K562 (cell line): ENCODE measurements around the gene CSNK1G1. TPM values are rescaled to one million over a fixed set of nuclear protein-coding genes. Genes with fewer than 3 reads are reported as not detected.

Source experiments
- CBFA2T2 ChIP-seq: fragments of 450-650 bp; conservative IDR thresholded peaks from 2 replicates; pipeline ENCODE4 v1.6.1; 2017; ENCODE audit warnings: mild to moderate bottlenecking
- CEBPB ChIP-seq: fragments of 450-650 bp; IDR thresholded peaks from 2 replicates; pipeline ENCODE4 v1.6.1; 2016; ENCODE audit warnings: missing genetic modification characterization, missing compliant biosample characterization
- ESRRA ChIP-seq: fragments of 450-650 bp; IDR thresholded peaks from 2 replicates; pipeline ENCODE4 v1.6.1; 2014; ENCODE audit warnings: low read depth, mild to moderate bottlenecking, moderate library complexity, borderline replicate concordance
- HMGN3 ChIP-seq: IDR thresholded peaks from 2 replicates; pipeline ENCODE4 v1.6.1; 2011; ENCODE audit warnings: borderline replicate concordance, low read depth, mild to moderate bottlenecking, mixed read lengths, low read length; ENCODE audit not compliant: insufficient read length; ENCODE audit errors: extremely low read depth
- KDM2B ChIP-seq: fragments of 250-450 bp; sonication (Bioruptor Pico); IDR thresholded peaks from 2 replicates; pipeline ENCODE4 v1.8.0; 2021; ENCODE audit warnings: mild to moderate bottlenecking, moderate library complexity
- MYBL2 ChIP-seq, 2 experiments: fragments of 450-650 bp in 1 of 2; sonication (generic) in 1 of 2; formaldehyde crosslinking in 1 of 2; IDR thresholded peaks; 2 replicates each; pipeline versions ENCODE4 v1.6.1 to v1.8.1; 2017 to 2022; ENCODE audit warnings: borderline replicate concordance in 1 of 2, inconsistent platforms in 1 of 2, low read depth in 1 of 2, mild to moderate bottlenecking in 1 of 2, missing genetic modification reagents in 1 of 2, moderate library complexity in 1 of 2
- PHB ChIP-seq: fragments of 250-450 bp; sonication (Bioruptor Pico); IDR thresholded peaks from 2 replicates; pipeline ENCODE4 v1.5.0; 2021
- SMARCA4 ChIP-seq: fragments of 450-650 bp; IDR thresholded peaks from 2 replicates; pipeline ENCODE4 v1.6.1; 2016
- SMARCC2 ChIP-seq: fragments of 450-650 bp; IDR thresholded peaks from 2 replicates; pipeline ENCODE4 v1.6.1; 2017; ENCODE audit warnings: antibody characterized with exemption, moderate library complexity, mild to moderate bottlenecking, low read depth
- TAL1 ChIP-seq: fragments of 450-650 bp; IDR thresholded peaks from 2 replicates; pipeline ENCODE4 v1.6.1; 2016; ENCODE audit warnings: mild to moderate bottlenecking
- polyA plus RNA-seq, 8 experiments: library from polyadenylated mRNA; depleted of rRNA in 4 of 8; stranded (reverse) in 5 of 8; unstranded in 3 of 8; fragments of >200 nt; fragmentation: Nextera tagmentation in 2 of 8; fragmentation: Illumina TruSeq in 1 of 8; extraction: Ambion mirVana in 2 of 8; extraction: Trizol in 1 of 8; gene quantifications; 2 replicates each; pipeline versions ENCODE4 v1.2.1 to v1.2.3, GENCODE V29; 2011 to 2014; ENCODE audit warnings: inconsistent platforms in 1 of 8, missing spikeins in 1 of 8
- total RNA-seq, 7 experiments: library from RNA; depleted of rRNA in 6 of 7; stranded (reverse); fragments of >200 nt in 6 of 7; fragmentation: Illumina TruSeq in 2 of 7; extraction: Trizol in 2 of 7; gene quantifications; 2 replicates each; pipeline versions ENCODE4 v1.2.1 to v1.2.3, GENCODE V29; 2011 to 2021; ENCODE audit warnings: low replicate concordance in 1 of 7
- TF ChIP-seq, protein P1 (sequence below): fragments of 250-450 bp; sonication (Bioruptor Pico); IDR thresholded peaks from 2 replicates; pipeline ENCODE4 v1.8.0; 2022; ENCODE audit warnings: inconsistent platforms
- TF ChIP-seq, protein P2 (sequence below), 2 experiments: fragments of 150-350 bp in 1 of 2; IDR thresholded peaks; 2 replicates each; pipeline ENCODE4 v1.6.1; 2012 to 2016; ENCODE audit warnings: low read depth in 2 of 2, low read length in 2 of 2, mild to moderate bottlenecking in 1 of 2, moderate library complexity in 1 of 2
- TF ChIP-seq, protein P3 (sequence below): fragments of 450-650 bp; IDR thresholded peaks from 2 replicates; pipeline ENCODE4 v1.6.1; 2018; ENCODE audit warnings: mild to moderate bottlenecking, low read depth; ENCODE audit not compliant: partially characterized antibody
- TF ChIP-seq, protein P4 (sequence below): conservative IDR thresholded peaks from 2 replicates; pipeline ENCODE4 v1.6.1; 2011; ENCODE audit warnings: low read depth, mild to moderate bottlenecking, low read length; ENCODE audit not compliant: control insufficient read depth
- TF ChIP-seq, protein P5 (sequence below): fragments of 450-650 bp; IDR thresholded peaks from 2 replicates; pipeline ENCODE4 v1.6.1; 2017; ENCODE audit warnings: antibody characterized with exemption, mild to moderate bottlenecking

CSNK1G1 gene
- total and polyA plus RNA-seq, 9 of the 15 experiments (the other 6 are each of a cell fraction or from before 2014, with no cell fraction given): 4.5 to 18.5 (median 9.5) TPM

DNA sequence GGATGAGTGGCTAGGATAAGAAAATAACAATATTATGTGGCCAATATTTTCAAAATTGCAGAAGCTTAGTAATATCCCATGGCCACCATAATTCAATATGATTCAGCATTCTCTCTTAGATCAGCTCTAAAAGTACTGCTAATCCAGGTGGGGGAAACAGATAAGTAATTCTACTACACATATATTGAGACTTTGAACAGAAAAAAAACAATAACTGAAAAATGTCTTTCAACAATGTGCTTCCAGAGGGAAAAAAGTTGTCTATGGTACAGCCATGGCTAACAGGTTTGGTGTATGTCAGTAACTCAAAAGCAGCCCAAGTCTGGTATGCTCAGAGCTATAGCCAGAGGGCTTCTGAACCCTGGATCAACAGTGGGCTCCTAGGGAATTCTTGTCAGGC, 150.8 kb downstream of the CSNK1G1 start (continued):
- peak; percentile 84 for TF ChIP-seq SMARCA4
- TF ChIP-seq, protein P1, sequence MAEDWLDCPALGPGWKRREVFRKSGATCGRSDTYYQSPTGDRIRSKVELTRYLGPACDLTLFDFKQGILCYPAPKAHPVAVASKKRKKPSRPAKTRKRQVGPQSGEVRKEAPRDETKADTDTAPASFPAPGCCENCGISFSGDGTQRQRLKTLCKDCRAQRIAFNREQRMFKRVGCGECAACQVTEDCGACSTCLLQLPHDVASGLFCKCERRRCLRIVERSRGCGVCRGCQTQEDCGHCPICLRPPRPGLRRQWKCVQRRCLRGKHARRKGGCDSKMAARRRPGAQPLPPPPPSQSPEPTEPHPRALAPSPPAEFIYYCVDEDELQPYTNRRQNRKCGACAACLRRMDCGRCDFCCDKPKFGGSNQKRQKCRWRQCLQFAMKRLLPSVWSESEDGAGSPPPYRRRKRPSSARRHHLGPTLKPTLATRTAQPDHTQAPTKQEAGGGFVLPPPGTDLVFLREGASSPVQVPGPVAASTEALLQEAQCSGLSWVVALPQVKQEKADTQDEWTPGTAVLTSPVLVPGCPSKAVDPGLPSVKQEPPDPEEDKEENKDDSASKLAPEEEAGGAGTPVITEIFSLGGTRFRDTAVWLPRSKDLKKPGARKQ (CRISPR knock-in tag): no peak
- TF ChIP-seq, protein P2, sequence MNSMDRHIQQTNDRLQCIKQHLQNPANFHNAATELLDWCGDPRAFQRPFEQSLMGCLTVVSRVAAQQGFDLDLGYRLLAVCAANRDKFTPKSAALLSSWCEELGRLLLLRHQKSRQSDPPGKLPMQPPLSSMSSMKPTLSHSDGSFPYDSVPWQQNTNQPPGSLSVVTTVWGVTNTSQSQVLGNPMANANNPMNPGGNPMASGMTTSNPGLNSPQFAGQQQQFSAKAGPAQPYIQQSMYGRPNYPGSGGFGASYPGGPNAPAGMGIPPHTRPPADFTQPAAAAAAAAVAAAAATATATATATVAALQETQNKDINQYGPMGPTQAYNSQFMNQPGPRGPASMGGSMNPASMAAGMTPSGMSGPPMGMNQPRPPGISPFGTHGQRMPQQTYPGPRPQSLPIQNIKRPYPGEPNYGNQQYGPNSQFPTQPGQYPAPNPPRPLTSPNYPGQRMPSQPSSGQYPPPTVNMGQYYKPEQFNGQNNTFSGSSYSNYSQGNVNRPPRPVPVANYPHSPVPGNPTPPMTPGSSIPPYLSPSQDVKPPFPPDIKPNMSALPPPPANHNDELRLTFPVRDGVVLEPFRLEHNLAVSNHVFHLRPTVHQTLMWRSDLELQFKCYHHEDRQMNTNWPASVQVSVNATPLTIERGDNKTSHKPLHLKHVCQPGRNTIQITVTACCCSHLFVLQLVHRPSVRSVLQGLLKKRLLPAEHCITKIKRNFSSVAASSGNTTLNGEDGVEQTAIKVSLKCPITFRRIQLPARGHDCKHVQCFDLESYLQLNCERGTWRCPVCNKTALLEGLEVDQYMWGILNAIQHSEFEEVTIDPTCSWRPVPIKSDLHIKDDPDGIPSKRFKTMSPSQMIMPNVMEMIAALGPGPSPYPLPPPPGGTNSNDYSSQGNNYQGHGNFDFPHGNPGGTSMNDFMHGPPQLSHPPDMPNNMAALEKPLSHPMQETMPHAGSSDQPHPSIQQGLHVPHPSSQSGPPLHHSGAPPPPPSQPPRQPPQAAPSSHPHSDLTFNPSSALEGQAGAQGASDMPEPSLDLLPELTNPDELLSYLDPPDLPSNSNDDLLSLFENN (IDR thresholded peaks at IDR 0.05; ENCODE audit: low read depth in 2 of 2, low read length in 2 of 2): 0 out of 4 replicates have a peak, but pooled peaks of 1 of the 2 experiments have one; percentile 23
- TF ChIP-seq CEBPB (tag): no peak
- TF ChIP-seq SMARCC2: peak; percentile 73; the same call in 1 of the 2 replicates
- no peak for TF ChIP-seq MYBL2 (IDR thresholded peaks at IDR 0.05; ENCODE audit: low read depth)
- no peak for TF ChIP-seq MYBL2 (CRISPR knock-in tag; IDR thresholded peaks at IDR 0.05; ENCODE audit: borderline replicate concordance)
- TF ChIP-seq, protein P3, sequence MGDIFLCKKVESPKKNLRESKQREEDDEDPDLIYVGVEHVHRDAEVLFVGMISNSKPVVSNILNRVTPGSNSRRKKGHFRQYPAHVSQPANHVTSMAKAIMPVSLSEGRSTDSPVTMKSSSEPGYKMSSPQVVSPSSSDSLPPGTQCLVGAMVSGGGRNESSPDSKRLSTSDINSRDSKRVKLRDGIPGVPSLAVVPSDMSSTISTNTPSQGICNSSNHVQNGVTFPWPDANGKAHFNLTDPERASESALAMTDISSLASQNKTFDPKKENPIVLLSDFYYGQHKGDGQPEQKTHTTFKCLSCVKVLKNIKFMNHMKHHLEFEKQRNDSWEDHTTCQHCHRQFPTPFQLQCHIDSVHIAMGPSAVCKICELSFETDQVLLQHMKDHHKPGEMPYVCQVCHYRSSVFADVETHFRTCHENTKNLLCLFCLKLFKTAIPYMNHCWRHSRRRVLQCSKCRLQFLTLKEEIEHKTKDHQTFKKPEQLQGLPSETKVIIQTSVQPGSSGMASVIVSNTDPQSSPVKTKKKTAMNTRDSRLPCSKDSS: no peak
- no peak for TF ChIP-seq PHB (CRISPR knock-in tag)
- no peak for TF ChIP-seq KDM2B
- TF ChIP-seq HMGN3: no peak
- TF ChIP-seq ESRRA: no peak
- TF ChIP-seq, protein P4, sequence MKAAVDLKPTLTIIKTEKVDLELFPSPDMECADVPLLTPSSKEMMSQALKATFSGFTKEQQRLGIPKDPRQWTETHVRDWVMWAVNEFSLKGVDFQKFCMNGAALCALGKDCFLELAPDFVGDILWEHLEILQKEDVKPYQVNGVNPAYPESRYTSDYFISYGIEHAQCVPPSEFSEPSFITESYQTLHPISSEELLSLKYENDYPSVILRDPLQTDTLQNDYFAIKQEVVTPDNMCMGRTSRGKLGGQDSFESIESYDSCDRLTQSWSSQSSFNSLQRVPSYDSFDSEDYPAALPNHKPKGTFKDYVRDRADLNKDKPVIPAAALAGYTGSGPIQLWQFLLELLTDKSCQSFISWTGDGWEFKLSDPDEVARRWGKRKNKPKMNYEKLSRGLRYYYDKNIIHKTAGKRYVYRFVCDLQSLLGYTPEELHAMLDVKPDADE: no peak
- TF ChIP-seq, protein P5, sequence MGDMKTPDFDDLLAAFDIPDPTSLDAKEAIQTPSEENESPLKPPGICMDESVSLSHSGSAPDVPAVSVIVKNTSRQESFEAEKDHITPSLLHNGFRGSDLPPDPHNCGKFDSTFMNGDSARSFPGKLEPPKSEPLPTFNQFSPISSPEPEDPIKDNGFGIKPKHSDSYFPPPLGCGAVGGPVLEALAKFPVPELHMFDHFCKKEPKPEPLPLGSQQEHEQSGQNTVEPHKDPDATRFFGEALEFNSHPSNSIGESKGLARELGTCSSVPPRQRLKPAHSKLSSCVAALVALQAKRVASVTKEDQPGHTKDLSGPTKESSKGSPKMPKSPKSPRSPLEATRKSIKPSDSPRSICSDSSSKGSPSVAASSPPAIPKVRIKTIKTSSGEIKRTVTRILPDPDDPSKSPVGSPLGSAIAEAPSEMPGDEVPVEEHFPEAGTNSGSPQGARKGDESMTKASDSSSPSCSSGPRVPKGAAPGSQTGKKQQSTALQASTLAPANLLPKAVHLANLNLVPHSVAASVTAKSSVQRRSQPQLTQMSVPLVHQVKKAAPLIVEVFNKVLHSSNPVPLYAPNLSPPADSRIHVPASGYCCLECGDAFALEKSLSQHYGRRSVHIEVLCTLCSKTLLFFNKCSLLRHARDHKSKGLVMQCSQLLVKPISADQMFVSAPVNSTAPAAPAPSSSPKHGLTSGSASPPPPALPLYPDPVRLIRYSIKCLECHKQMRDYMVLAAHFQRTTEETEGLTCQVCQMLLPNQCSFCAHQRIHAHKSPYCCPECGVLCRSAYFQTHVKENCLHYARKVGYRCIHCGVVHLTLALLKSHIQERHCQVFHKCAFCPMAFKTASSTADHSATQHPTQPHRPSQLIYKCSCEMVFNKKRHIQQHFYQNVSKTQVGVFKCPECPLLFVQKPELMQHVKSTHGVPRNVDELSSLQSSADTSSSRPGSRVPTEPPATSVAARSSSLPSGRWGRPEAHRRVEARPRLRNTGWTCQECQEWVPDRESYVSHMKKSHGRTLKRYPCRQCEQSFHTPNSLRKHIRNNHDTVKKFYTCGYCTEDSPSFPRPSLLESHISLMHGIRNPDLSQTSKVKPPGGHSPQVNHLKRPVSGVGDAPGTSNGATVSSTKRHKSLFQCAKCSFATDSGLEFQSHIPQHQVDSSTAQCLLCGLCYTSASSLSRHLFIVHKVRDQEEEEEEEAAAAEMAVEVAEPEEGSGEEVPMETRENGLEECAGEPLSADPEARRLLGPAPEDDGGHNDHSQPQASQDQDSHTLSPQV: peak; percentile 88
- peak; percentile 72 for TF ChIP-seq TAL1
- 0 out of 2 replicates have a peak, but pooled peaks have one; percentile 10 for TF ChIP-seq CBFA2T2
